Measurements from ENCODE around the gene ACSBG1.
"Not testable (repeated sequence)": the region's sequence is repeated elsewhere in the genome, so short reads cannot be mapped to it uniquely, and the experiment has no call there.

The ACSBG1 gene

GRCh38 chr15:78162038-78162437 lies 72.3 kb downstream of the ACSBG1 start:
- DNase-seq = no peak

- DNase-seq = no peak
Observed at GRCh38 chr15:78159395-78159794, 75.0 kb downstream of the ACSBG1 start.

GRCh38 chr15:78157203-78157602 lies 77.2 kb downstream of the ACSBG1 start:
- no peak for DNase-seq

GRCh38 chr15:78156653-78157052 lies 77.7 kb downstream of the ACSBG1 start:
- no peak for DNase-seq

GRCh38 chr15:78155355-78155939 lies 78.9 kb downstream of the ACSBG1 start:
- DNase-seq = no peak

GRCh38 chr15:78154955-78155354 lies 79.4 kb downstream of the ACSBG1 start:
- no peak for DNase-seq

- not testable (repeated sequence) for DNase-seq
Observed at GRCh38 chr15:78151075-78151474, 83.3 kb downstream of the ACSBG1 start.

GRCh38 chr15:78149805-78150751 lies 84.3 kb downstream of the ACSBG1 start:
- DNase-seq = no peak

- DNase-seq = peak; percentile 97
Observed at GRCh38 chr15:78149068-78149804, 85.1 kb downstream of the ACSBG1 start, which contains the start of gene IDH3A. TSS of gene IDH3A (plus strand) at chr15:78149362. CDS start at chr15:78149404, 42 bp downstream.

- no peak for DNase-seq
Observed at GRCh38 chr15:78148392-78149067, 85.8 kb downstream of the ACSBG1 start.

GRCh38 chr15:78147566-78147965 lies 86.8 kb downstream of the ACSBG1 start:
- no peak for DNase-seq

GRCh38 chr15:78146425-78147154 lies 87.8 kb downstream of the ACSBG1 start:
- DNase-seq = no peak

GRCh38 chr15:78142332-78142731 lies 92.0 kb downstream of the ACSBG1 start:
- no peak for DNase-seq

GRCh38 chr15:78140292-78140691 lies 94.1 kb downstream of the ACSBG1 start:
- DNase-seq = no peak

GRCh38 chr15:78139578-78139977 lies 94.8 kb downstream of the ACSBG1 start:
- no peak for DNase-seq

- no peak for DNase-seq
Observed at GRCh38 chr15:78133801-78134200, 100.6 kb downstream of the ACSBG1 start.

GRCh38 chr15:78131295-78132061 lies 102.9 kb downstream of the ACSBG1 start, which contains the start of gene CIB2:
TSS of gene CIB2 (minus strand) at chr15:78131445. CDS start at chr15:78131215, 230 bp downstream.
- peak; percentile 81 for DNase-seq

- no peak for DNase-seq
Observed at GRCh38 chr15:78130466-78131294, 103.7 kb downstream of the ACSBG1 start.

GRCh38 chr15:78129751-78130287 lies 104.5 kb downstream of the ACSBG1 start:
- DNase-seq = no peak
